HepG2 (cell line): Measurements from ENCODE around the gene GCDH. TPM values are rescaled to one million over a fixed set of nuclear protein-coding genes. Genes with fewer than 3 reads are reported as not detected.

Source experiments
- ARID2 ChIP-seq: sonication (generic); formaldehyde crosslinking; IDR thresholded peaks from 2 replicates; pipeline ENCODE4 v1.8.1; 2022; ENCODE audit warnings: mild to moderate bottlenecking, missing genetic modification reagents, borderline replicate concordance
- CREM ChIP-seq, 2 experiments: sonication (generic) in 1 of 2; formaldehyde crosslinking in 1 of 2; IDR thresholded peaks; 2 replicates each; pipeline versions ENCODE4 v1.4.0 to v1.6.1; 2016 to 2020; ENCODE audit warnings: antibody characterized with exemption in 1 of 2, mild to moderate bottlenecking in 1 of 2, missing genetic modification reagents in 1 of 2
- JUNB ChIP-seq: sonication (generic); formaldehyde crosslinking; IDR thresholded peaks from 2 replicates; pipeline ENCODE4 v1.8.0; 2022; ENCODE audit warnings: missing genetic modification reagents, mild to moderate bottlenecking, borderline replicate concordance
- NAIF1 ChIP-seq: sonication (generic); formaldehyde crosslinking; IDR thresholded peaks from 2 replicates; pipeline ENCODE4 v1.5.0; 2020; ENCODE audit warnings: mild to moderate bottlenecking, missing genetic modification reagents, borderline replicate concordance
- ZC3H4 ChIP-seq: sonication (generic); formaldehyde crosslinking; IDR thresholded peaks from 2 replicates; pipeline ENCODE4 v1.4.0; 2020; ENCODE audit warnings: missing genetic modification reagents, borderline replicate concordance
- ZNF143 ChIP-seq: sonication (generic); formaldehyde crosslinking; IDR thresholded peaks from 2 replicates; pipeline ENCODE4 v1.4.0; 2020; ENCODE audit warnings: missing genetic modification reagents
- ZNF557 ChIP-seq: sonication (generic); formaldehyde crosslinking; IDR thresholded peaks from 2 replicates; pipeline ENCODE4 v1.4.0; 2020; ENCODE audit warnings: missing genetic modification reagents
- ZNF879 ChIP-seq: sonication (generic); formaldehyde crosslinking; IDR thresholded peaks from 2 replicates; pipeline ENCODE4 v1.8.1; 2023; ENCODE audit warnings: missing genetic modification reagents
- polyA plus RNA-seq, 8 experiments: library from polyadenylated mRNA; depleted of rRNA in 3 of 8; stranded (reverse) in 7 of 8; unstranded in 1 of 8; fragments of >200 nt; fragmentation: Illumina TruSeq in 4 of 8; extraction: Trizol in 4 of 8; gene quantifications; 2 replicates each; pipeline versions ENCODE4 v1.2.1 to v1.2.3, GENCODE V29; 2011 to 2016; ENCODE audit warnings: low read depth in 4 of 8, missing spikeins in 1 of 8, mixed read lengths in 1 of 8; ENCODE audit not compliant: insufficient read depth in 1 of 8
- total RNA-seq, 5 experiments: library from RNA; depleted of rRNA; stranded (reverse); fragments of >200 nt; fragmentation: Illumina TruSeq; extraction: Trizol; gene quantifications; 2 replicates each; pipeline ENCODE4 v1.2.3, GENCODE V29; 2016; ENCODE audit warnings: low read depth in 1 of 5
- TF ChIP-seq, protein P1 (sequence below): IDR thresholded peaks from 2 replicates; pipeline ENCODE4 v1.6.1; 2016
- TF ChIP-seq, protein P2 (sequence below): sonication (generic); formaldehyde crosslinking; IDR thresholded peaks from 2 replicates; pipeline ENCODE4 v1.8.0; 2022; ENCODE audit warnings: missing genetic modification reagents, low read depth, mild to moderate bottlenecking, borderline replicate concordance
- TF ChIP-seq, protein P3 (sequence below): sonication (generic); formaldehyde crosslinking; IDR thresholded peaks from 2 replicates; pipeline ENCODE4 v1.8.0; 2022; ENCODE audit warnings: mild to moderate bottlenecking, missing genetic modification reagents; ENCODE audit not compliant: insufficient replicate concordance
- TF ChIP-seq, protein P4 (sequence below): sonication (generic); formaldehyde crosslinking; IDR thresholded peaks from 2 replicates; pipeline ENCODE4 v1.5.1; 2020; ENCODE audit warnings: mild to moderate bottlenecking, missing genetic modification reagents, borderline replicate concordance
- TF ChIP-seq, protein P5 (sequence below): sonication (generic); formaldehyde crosslinking; IDR thresholded peaks from 2 replicates; pipeline ENCODE4 v1.5.1; 2020; ENCODE audit warnings: missing genetic modification reagents, mild to moderate bottlenecking, borderline replicate concordance

The GCDH gene
- total and polyA plus RNA-seq, 2 of the 13 experiments (the other 11 are each of a cell fraction or from before 2014, with no cell fraction given), result 15.1 to 38.0 TPM

DNA sequence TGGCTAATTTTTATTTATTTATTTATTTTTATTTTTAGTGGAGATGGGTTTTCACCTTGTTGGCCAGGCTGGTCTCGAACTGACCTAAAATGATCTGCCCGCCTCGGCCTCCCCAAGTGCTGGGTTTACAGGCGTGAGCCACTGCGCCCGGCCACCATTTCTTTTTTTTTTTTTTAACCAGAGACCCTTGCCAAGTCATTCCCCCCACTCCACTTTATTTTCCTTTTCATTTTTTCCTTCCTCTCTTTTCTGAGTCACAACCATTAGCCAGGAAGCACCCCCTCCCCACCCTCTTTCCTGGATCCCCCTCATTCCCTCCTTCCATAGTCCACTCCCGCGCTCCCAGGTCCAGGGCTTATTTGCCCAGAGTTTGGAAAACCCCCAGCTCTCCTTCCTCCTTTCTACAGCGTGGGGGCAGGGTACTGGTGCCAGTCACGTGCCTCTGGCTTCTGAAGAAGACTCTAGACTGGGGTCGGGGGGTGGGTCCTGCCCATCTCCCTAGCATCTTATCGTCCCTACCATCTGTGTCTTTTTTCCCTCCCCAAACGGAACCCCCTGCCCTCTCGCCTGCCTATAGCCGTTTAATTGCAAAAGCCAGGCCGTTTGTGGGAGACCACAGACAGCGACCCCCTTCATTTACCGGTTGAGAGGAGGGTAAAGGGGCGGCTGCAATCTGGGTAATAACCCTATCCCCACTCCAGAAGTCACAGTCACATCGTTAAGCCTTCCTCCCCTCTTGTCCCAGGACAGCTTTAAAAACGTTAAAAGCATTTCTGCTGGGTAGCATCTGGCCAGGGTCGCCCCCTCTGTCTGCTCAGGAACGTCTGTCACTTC, 46.4 kb downstream of the GCDH start (continued):
- TF ChIP-seq, protein P1, sequence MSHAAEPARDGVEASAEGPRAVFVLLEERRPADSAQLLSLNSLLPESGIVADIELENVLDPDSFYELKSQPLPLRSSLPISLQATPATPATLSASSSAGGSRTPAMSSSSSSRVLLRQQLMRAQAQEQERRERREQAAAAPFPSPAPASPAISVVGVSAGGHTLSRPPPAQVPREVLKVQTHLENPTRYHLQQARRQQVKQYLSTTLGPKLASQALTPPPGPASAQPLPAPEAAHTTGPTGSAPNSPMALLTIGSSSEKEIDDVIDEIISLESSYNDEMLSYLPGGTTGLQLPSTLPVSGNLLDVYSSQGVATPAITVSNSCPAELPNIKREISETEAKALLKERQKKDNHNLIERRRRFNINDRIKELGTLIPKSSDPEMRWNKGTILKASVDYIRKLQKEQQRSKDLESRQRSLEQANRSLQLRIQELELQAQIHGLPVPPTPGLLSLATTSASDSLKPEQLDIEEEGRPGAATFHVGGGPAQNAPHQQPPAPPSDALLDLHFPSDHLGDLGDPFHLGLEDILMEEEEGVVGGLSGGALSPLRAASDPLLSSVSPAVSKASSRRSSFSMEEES (CRISPR knock-in tag), result 0 out of 2 replicates have a peak, but pooled peaks have one; percentile 18
- TF ChIP-seq, protein P2, sequence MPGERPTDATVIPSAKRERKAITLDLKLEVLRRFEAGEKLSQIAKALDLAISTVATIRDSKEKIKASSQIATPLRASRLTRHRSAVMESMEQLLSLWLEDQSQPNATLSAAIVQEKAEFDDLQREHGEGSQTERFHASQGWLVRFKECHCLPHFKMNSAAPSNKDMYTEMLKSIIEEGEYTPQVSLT (CRISPR knock-in tag), result no peak
- TF ChIP-seq ZNF879 (CRISPR knock-in tag) (no peak), ARID2 (CRISPR knock-in tag) (no peak), ZC3H4 (CRISPR knock-in tag) (no peak), CREM (IDR thresholded peaks at IDR 0.05) (no peak), CREM (CRISPR knock-in tag; IDR thresholded peaks at IDR 0.05) (no peak), ZNF143 (CRISPR knock-in tag) (no peak), ZNF557 (CRISPR knock-in tag) (no peak), NAIF1 (CRISPR knock-in tag) (no peak), JUNB (no peak)
- TF ChIP-seq, protein P3, sequence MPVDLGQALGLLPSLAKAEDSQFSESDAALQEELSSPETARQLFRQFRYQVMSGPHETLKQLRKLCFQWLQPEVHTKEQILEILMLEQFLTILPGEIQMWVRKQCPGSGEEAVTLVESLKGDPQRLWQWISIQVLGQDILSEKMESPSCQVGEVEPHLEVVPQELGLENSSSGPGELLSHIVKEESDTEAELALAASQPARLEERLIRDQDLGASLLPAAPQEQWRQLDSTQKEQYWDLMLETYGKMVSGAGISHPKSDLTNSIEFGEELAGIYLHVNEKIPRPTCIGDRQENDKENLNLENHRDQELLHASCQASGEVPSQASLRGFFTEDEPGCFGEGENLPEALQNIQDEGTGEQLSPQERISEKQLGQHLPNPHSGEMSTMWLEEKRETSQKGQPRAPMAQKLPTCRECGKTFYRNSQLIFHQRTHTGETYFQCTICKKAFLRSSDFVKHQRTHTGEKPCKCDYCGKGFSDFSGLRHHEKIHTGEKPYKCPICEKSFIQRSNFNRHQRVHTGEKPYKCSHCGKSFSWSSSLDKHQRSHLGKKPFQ (CRISPR knock-in tag), result no peak
- TF ChIP-seq, protein P4, sequence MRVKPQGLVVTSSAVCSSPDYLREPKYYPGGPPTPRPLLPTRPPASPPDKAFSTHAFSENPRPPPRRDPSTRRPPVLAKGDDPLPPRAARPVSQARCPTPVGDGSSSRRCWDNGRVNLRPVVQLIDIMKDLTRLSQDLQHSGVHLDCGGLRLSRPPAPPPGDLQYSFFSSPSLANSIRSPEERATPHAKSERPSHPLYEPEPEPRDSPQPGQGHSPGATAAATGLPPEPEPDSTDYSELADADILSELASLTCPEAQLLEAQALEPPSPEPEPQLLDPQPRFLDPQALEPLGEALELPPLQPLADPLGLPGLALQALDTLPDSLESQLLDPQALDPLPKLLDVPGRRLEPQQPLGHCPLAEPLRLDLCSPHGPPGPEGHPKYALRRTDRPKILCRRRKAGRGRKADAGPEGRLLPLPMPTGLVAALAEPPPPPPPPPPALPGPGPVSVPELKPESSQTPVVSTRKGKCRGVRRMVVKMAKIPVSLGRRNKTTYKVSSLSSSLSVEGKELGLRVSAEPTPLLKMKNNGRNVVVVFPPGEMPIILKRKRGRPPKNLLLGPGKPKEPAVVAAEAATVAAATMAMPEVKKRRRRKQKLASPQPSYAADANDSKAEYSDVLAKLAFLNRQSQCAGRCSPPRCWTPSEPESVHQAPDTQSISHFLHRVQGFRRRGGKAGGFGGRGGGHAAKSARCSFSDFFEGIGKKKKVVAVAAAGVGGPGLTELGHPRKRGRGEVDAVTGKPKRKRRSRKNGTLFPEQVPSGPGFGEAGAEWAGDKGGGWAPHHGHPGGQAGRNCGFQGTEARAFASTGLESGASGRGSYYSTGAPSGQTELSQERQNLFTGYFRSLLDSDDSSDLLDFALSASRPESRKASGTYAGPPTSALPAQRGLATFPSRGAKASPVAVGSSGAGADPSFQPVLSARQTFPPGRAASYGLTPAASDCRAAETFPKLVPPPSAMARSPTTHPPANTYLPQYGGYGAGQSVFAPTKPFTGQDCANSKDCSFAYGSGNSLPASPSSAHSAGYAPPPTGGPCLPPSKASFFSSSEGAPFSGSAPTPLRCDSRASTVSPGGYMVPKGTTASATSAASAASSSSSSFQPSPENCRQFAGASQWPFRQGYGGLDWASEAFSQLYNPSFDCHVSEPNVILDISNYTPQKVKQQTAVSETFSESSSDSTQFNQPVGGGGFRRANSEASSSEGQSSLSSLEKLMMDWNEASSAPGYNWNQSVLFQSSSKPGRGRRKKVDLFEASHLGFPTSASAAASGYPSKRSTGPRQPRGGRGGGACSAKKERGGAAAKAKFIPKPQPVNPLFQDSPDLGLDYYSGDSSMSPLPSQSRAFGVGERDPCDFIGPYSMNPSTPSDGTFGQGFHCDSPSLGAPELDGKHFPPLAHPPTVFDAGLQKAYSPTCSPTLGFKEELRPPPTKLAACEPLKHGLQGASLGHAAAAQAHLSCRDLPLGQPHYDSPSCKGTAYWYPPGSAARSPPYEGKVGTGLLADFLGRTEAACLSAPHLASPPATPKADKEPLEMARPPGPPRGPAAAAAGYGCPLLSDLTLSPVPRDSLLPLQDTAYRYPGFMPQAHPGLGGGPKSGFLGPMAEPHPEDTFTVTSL (CRISPR knock-in tag), result no peak
- TF ChIP-seq, protein P5, sequence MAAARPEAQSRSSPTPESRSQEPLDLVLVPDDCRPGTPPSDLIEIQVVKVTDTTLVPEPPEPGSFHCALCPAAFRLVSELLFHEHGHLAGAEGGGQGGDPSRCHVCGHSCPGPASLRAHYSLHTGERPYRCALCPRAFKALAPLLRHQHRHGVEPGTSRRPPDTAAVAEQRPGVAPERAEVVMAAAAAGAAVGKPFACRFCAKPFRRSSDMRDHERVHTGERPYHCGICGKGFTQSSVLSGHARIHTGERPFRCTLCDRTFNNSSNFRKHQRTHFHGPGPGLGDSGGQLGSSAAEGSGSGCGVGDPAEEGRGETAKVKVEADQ (CRISPR knock-in tag), result no peak
